ENCODE results near the gene PPDPF. TPM values are rescaled to one million over a fixed set of nuclear protein-coding genes. Genes with fewer than 3 reads are reported as not detected.

The PPDPF gene
- polyA plus RNA-seq, 2 of the 4 experiments (the other 2 are of a cell fraction) = 7.7 to 217 TPM

GRCh38 chr20:63477061-63477616 is 43.4 kb upstream of the PPDPF start:
- H3K9me3 ChIP-seq = no peaks in the 10 kb centered on the region
- 51% methylated on average over 21 of the region's 21 CpGs for WGBS (ENCODE audit: missing lambda C conversion rate)
- no peak overlapping the region for H3K27ac ChIP-seq
- ChIA-PET CTCF (interaction anchor here (0.6 to 2.0 kb wide), 3 partner anchors 19 to 378 kb away, joined by 3 to 11 read pairs (median 4); no protein-coding TSS in a partner anchor), POLR2A (no interaction called here)
- no peak overlapping the region for H3K4me3 ChIP-seq
- no peak for ATAC-seq
- H3K4me1 ChIP-seq = peaks cover 6% of the 10 kb centered on the region; the same call in 2 of the 3 replicates
- TF ChIP-seq ZC3H11A (IDR thresholded peaks at IDR 0.05) (no peak), MAZ (IDR thresholded peaks at IDR 0.05; ENCODE audit: borderline replicate concordance, low read depth, low read length) (no peak), E2F6 (IDR thresholded peaks at IDR 0.05; ENCODE audit: borderline replicate concordance, low read depth) (no peak), PHF8 (IDR thresholded peaks at IDR 0.05; ENCODE audit: borderline replicate concordance, low read depth) (no peak), PBX3 (IDR thresholded peaks at IDR 0.05) (no peak), CBX8 (IDR thresholded peaks at IDR 0.05) (no peak), REST (IDR thresholded peaks at IDR 0.05) (no peak), NFE2L2 (conservative IDR thresholded peaks at IDR 0.05; ENCODE audit: low read length) (no peak), HES2 (IDR thresholded peaks at IDR 0.05) (no peak), CHD4 (IDR thresholded peaks at IDR 0.05; ENCODE audit: borderline replicate concordance) (no peak), FOXS1 (CRISPR knock-in tag; IDR thresholded peaks at IDR 0.05) (no peak), TFCP2L1 (CRISPR knock-in tag; IDR thresholded peaks at IDR 0.05) (no peak), CTCF (IDR thresholded peaks at IDR 0.05) (no peak), RAD21 (conservative IDR thresholded peaks at IDR 0.05 in 1 of 2, IDR thresholded peaks at IDR 0.05 in 1 of 2) (no peak), ZNF302 (CRISPR knock-in tag; IDR thresholded peaks at IDR 0.05) (no peak), JUN (IDR thresholded peaks at IDR 0.05) (no peak), HOXB13 (CRISPR knock-in tag; IDR thresholded peaks at IDR 0.05; ENCODE audit: low read depth) (no peak), MAFK (IDR thresholded peaks at IDR 0.05; ENCODE audit: partially characterized antibody) (no peak)
- FAIRE-seq = no peak
- H3K4me2 ChIP-seq = no peak overlapping the region
- no peak for DNase-seq (ENCODE audit: low read depth in 1 of 2, low spot score in 1 of 2)

- no peak for FAIRE-seq
- Histone ChIP-seq H3K4me2 (no peak overlapping the region), H3K9me3 (no peaks in the 10 kb centered on the region), H3K4me1 (peaks cover 7% of the 10 kb centered on the region; the same call in 2 of the 3 replicates), H3K4me3 (no peak overlapping the region), H3K27ac (no peak overlapping the region)
- CTCF ChIA-PET = interaction anchor here (2.0 kb wide), 1 partner anchor 18 kb away, joined by 11 read pairs; no protein-coding TSS in a partner anchor
- no peak for TF ChIP-seq KDM5A (IDR thresholded peaks at IDR 0.05)
- no peak for TF ChIP-seq FOXS1 (CRISPR knock-in tag; IDR thresholded peaks at IDR 0.05)
- no peak for TF ChIP-seq POLR2A (IDR thresholded peaks at IDR 0.05; ENCODE audit: low read length)
- no peak for TF ChIP-seq PHF8 (IDR thresholded peaks at IDR 0.05; ENCODE audit: borderline replicate concordance, low read depth)
- no peak for TF ChIP-seq MAX (IDR thresholded peaks at IDR 0.05)
- no peak for TF ChIP-seq ZFP36 (IDR thresholded peaks at IDR 0.05; ENCODE audit: borderline replicate concordance, partially characterized antibody)
- no peak for TF ChIP-seq MAFK (IDR thresholded peaks at IDR 0.05; ENCODE audit: partially characterized antibody)
- TF ChIP-seq HEYL (CRISPR knock-in tag; IDR thresholded peaks at IDR 0.05) = no peak
- no peak for TF ChIP-seq EP300 (IDR thresholded peaks at IDR 0.05)
- no peak for TF ChIP-seq RNF2 (IDR thresholded peaks at IDR 0.05; ENCODE audit: borderline replicate concordance, low read depth)
- TF ChIP-seq ZSCAN20 (CRISPR knock-in tag; IDR thresholded peaks at IDR 0.05) = no peak
- TF ChIP-seq RAD21 (conservative IDR thresholded peaks at IDR 0.05 in 1 of 2, IDR thresholded peaks at IDR 0.05 in 1 of 2) = no peak
- no peak for TF ChIP-seq SREBF2 (IDR thresholded peaks at IDR 0.05)
- no peak for TF ChIP-seq USF2 (IDR thresholded peaks at IDR 0.05)
- TF ChIP-seq FOSB (CRISPR knock-in tag; IDR thresholded peaks at IDR 0.05) = no peak
- TF ChIP-seq TFCP2L1 (CRISPR knock-in tag; IDR thresholded peaks at IDR 0.05) = no peak
- no peak for TF ChIP-seq EHF (CRISPR knock-in tag; IDR thresholded peaks at IDR 0.05)
- no peak for DNase-seq (ENCODE audit: low read depth in 1 of 2, low spot score in 1 of 2)
- ATAC-seq = no peak
- WGBS (ENCODE audit: missing lambda C conversion rate) = 62% methylated on average over 17 of the region's 17 CpGs
- POLR2A ChIA-PET = no interaction called here
Measured at GRCh38 chr20:63477944-63478343, 42.6 kb upstream of the PPDPF start.

Measured in A549 (cell line).